ENCODE data around the gene PIRT.
"Not testable (repeated sequence)": the region's sequence is repeated elsewhere in the genome, so short reads cannot be mapped to it uniquely, and the experiment has no call there.

DNA sequence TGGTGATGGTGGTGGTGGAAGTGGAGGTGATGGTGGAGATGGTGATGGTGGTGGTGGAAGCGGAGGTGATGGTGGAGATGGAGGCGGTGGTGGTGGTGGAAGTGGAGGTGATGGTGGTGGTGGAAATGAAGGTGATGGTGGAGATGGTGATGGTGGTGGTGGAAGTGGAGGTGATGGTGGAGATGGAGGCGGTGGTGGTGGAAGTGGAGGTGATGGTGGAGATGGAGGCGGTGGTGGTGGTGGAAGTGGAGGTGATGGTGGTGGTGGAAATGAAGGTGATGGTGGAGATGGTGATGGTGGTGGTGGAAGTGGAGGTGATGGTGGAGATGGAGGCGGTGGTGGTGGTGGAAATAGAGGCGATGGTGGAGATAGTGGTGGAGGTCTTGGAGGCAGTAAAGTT lies 8.7 kb upstream of the PIRT start:
- TF ChIP-seq, protein P1, sequence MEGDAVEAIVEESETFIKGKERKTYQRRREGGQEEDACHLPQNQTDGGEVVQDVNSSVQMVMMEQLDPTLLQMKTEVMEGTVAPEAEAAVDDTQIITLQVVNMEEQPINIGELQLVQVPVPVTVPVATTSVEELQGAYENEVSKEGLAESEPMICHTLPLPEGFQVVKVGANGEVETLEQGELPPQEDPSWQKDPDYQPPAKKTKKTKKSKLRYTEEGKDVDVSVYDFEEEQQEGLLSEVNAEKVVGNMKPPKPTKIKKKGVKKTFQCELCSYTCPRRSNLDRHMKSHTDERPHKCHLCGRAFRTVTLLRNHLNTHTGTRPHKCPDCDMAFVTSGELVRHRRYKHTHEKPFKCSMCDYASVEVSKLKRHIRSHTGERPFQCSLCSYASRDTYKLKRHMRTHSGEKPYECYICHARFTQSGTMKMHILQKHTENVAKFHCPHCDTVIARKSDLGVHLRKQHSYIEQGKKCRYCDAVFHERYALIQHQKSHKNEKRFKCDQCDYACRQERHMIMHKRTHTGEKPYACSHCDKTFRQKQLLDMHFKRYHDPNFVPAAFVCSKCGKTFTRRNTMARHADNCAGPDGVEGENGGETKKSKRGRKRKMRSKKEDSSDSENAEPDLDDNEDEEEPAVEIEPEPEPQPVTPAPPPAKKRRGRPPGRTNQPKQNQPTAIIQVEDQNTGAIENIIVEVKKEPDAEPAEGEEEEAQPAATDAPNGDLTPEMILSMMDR (IDR thresholded peaks at IDR 0.05), result not testable (repeated sequence)
- TF ChIP-seq POLR2A (IDR thresholded peaks at IDR 0.05), result not testable (repeated sequence)

Measured in heart left ventricle (tissue), 13 donors.